ENCODE measurements around the gene KCNC3.
A peak's percentile ranks its signal among the peaks of the same experiment; 100 is the strongest.
"Not testable (repeated sequence)": the region's sequence is repeated elsewhere in the genome, so short reads cannot be mapped to it uniquely, and the experiment has no call there.

Gene KCNC3

DNA sequence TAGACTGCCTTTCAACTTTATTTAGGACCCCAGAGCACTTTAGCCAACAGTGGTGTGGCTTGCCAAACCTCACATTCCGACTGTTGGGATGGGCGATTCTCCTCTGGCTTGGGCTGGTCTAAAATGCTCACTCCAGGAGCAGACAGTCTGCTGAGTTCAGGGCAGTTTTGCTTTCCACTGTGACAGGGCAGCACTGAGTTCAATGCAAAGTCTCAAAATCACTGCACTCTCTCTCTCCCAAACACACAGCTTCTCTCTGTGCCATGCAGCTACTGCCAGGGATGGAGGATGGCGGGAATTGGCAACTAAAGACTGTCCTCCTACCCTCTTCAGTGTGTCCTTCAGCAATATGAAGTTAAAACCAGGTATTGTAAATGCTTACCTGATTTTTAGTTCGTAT lies 23.1 kb upstream of the KCNC3 start:
- no peak for DNase-seq

DNA sequence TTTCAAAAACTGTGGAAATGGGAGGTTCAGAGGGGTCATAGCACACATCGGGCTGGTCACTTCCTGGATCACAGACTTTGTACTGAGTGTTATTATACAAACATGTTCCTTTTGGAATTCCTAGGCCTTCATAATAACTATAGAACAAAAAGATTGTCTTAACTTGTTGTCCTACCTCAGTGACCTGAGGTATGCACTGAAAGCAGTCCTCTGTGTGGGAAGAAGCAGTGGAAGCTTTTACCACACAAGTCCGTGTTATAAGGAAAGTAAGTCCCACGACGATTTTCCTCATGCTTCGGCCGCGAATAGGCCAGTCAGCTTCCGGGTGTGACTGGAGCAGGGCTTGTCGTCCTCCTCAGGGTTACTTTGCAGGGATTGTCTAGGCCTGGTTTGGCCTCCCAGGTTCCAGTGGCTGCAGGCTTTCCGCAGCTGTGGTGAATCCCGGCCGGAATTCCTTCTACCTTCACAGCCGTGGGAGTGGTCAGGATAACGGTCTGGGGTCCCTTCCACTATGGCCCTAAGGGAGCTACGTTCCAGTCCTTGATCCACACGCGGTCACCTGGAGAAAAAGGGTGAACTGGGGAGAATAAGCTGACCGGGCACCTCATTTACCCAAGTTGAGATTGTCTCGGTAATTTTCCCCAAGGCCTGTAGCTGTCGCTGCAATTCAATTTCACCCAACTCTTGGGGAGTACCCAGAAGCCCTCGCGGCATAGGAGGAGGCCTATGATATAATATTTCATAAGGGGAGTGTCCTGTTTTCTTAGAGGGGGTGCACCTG lies 20.3 kb upstream of the KCNC3 start:
- DNase-seq, result no peak

DNA sequence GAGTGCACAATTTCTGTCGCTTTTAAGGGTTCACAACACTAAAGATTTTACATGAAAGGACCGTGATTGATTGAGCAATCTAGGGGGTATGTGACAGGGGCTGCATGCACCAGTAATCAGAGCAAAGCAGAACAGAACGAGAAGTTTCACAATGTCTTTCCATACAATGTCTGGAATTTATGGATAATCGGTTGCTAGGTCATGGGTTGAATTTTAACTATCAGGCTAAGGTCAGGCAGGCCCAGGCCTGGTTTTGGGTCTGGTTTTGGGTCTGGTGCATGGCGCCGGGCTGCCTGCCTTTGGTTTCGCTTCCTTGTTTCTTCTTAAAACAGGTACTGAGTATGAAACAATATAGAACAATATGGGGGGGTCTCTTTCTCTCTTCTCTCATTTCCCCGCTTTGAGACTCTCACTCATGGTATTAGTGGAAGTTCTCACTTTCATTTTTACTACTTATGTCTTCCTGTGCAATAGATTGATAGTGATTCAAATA lies 18.0 kb upstream of the KCNC3 start:
- not testable (repeated sequence) for DNase-seq

DNA sequence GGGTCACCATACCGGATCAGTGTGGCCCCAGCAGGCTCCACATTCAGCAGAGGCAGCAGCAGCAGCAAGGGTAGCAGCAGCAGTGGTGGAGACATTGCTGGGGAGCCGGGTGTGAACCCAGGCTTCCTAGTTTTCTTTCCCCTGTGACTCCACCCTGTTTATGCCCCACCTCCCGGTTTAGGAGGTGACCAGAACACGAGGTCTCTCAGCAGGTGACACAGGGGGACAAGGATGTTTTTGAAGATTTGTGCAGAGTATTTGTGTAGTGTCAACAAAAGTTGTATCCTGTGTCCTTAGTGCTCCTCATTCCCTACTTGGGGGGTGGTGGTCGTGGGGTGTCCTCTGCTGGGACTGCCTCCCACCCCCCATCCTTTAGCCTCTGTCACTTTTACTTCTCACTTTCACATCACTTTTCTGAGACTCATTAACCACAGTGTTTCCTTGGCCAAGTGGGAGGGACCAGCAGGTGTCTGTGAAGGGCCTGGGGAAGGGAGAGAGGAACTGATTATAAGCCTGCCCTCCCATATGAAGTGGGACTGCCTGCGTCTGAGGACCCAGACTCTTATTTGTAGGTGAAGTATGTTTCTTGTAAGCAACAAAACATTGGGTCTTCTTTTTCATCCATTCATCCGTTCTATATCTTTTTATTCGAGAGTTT lies 15.6 kb upstream of the KCNC3 start:
- no peak for DNase-seq

DNA sequence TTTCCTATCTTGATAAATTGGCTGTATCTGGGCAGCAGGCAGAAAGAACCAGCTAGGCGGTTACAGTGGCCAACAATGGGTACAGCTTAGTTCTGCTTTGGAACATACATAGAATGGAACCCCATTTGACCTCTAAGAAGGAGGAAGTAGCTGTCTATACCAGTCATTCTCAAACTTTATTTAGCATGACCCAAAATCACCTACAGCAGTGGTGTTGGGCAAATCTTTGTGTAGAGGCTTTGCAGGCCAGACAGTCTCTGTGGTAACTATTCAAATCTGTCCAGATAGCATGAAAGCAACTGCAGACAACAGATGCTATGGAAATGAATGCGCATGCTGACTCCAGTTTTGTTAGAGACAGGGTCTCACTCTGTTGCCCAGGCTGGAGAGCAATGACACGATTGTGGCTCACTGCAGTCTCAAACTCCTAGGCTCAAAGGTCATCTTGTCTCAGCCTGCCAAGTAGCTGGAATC lies 12.0 kb upstream of the KCNC3 start:
- no peak for DNase-seq

DNA sequence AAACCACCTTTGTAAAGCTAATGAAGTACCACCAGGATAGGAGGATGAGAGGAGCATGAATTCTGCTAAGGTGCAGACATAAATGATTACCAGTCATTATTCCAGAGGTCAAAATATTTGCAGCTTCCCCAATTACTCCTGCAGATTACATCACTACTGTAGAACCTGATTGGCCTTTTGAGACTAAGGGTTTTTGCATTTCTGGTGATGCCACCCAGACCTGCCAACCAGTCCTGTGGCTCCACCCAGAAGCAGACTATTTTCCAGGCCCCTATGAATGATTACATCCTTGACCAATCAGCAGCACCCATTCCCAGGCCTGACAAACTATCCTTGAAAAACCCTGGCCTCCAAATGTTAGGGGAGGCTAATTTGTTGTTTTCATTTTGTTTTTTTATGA lies 11.2 kb upstream of the KCNC3 start:
- no peak for DNase-seq

DNA sequence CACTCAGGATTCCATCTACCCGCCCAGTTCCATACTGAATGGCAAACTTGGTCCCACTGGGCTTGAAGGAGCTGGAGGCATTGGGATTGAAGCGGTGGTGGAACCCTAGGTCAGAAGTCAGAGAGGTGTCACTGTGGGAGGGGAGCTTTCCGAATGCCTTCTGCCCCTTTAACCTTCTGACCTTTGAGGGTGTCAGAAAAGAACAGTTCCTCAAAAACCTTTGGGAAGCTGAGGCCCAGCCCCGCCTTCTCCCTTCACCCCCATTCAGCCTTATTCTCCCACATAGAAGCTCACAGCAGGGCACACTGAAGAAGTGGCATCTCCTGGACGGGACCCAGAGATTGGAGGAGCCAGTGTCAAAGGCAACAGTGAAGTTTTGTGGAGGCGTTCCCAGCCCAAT lies 7.9 kb upstream of the KCNC3 start:
- not testable (repeated sequence) for DNase-seq

DNA sequence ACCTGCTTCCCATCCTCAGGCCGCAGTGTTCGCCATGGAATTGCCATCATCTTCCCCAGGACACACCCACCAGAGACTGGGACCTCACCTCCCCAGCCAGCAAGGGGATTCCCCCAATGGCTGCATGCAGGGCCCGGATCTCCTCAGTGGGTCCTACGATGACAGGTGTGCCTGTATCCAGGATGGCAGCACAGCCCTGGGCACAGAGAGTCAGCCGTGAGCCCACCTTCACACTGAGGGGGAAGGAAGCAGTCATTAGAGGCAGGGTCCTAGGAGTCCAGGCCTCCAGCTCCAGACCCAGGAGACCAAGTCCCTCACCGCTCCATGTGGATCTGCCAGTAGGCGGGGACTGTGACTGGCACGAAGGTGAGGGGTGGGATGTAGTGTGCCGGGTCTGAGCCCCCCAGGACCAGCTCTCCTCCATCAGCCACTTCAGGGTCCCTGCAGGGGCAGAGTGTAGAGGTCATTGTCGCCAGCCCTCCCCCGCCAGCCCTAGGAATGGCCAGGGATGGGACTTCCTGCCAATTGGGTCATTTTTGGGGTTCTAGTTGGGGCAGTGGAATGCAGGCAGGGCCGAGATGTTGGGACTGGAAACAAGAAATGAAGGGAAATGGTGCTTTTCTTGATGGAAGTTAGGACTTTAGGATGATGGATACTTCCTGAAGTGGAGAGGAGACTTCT lies 5.7 kb upstream of the KCNC3 start:
- DNase-seq, result no peak

DNA sequence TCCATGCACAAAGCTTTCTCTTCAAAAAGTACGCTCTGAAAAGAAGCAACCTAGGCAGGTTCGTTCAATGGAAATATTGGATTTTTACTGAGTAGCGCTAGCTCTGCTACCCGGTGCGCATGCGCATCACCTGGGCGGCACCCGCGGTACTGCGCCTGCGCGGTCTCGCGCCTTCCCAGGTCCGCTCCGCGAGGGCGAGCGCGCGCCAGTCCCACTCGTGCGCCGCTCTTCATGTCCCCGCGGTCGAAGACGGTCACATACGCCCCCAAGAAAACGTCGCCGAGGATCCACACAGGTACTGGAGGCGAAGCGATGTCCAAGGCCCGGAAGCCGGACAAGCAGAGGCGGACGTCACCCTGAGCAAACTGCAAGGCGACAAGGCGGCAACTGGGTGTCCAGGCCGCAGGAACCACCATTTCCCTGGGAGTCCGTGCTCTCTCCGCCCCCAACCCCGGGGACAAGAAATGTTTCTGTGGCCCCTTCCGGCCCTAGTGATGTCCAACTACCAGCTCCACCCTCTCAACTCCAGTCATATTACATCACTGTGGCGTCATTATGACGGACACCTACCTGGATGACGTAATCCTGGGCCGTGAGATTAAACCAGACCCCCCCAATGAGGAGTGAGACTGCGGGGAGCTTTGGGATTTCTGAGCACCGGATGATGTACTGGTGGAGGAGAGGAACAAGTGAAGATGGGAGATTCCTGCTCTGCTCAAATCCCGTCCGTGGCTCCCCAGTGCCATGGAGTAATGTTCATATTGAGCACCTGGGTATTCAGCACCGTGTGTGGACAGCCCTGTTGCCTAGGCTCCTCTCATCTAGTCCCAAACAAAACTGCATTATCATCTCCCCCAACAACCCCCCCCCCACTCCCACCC lies 4.8 kb upstream of the KCNC3 start:
- DNase-seq, result peak; percentile 68

DNA sequence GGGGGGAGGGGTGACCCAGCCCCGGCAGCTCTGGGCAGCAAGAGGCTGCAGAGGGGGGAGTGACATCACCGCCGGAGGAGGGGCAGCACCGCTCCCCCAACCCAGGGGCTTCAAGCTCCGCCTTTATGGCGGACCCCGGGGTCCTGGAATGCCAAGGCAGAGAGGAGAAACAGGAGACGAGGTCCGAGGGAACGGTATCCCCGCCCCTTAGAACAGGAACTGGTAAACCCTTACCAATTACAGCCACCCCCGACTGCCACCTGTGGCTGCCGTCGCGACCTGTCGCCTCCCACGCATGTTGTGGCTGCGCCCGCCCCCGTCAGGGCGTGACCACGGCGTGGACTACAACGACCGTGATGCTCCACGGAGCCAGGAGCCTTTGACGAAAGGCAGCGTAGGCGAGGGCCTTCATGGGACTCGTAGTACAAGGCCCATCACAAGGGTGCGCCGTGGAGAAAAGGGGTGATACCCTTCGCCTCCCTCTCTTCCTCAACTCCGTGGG lies 4.1 kb upstream of the KCNC3 start:
- DNase-seq, result peak; percentile 91

DNA sequence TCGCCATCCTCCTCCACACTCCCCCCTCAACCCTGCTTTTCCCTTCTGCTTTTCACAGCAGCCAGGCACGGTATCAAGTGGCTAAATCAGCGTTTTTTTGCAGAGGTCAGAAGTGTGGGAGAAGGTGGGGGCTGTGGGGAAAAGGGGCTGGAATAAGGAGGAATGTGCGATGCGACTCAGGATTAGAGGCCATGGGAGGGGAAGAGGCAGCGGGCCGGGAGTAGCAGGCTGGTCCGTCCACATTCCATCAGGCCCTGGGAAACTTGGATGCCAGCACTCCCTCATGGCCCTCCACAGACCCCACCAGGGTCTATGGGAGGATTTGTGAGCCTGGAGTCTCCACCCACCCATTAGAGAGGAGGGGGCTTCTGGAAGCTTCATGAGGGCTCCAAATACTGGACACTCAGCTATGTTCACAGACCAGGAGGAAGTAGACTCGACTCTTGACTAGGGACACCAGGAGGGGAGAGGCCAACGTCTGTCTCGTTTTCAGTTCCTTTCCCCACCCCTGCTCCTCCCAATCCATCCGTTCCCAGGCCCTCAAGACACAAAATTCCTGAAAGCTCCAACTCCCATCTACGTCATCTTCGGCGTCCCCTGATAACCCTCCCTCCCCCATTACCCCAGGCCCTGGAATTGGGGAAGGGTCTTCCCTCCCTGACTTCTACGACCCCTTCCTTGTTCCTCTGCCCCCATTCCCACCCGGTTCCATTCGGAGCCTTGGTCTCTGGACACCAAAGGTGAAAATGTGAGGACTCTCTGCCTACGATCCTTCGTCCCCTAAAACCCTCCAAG lies 3.3 kb upstream of the KCNC3 start:
- DNase-seq, result no peak

DNA sequence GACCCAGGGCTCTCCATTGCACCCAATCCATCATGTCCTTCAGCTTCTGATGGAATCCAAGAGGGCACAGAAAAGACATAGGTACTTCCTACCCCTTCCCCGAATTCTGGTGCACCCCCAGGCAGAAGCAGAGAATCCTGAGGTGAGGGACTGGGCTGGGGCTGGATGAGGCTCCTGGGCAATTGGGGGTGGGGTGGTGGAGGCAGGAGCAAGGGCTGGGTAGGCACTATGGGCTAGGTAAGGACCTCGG lies 2.7 kb upstream of the KCNC3 start:
- no peak for DNase-seq

DNA sequence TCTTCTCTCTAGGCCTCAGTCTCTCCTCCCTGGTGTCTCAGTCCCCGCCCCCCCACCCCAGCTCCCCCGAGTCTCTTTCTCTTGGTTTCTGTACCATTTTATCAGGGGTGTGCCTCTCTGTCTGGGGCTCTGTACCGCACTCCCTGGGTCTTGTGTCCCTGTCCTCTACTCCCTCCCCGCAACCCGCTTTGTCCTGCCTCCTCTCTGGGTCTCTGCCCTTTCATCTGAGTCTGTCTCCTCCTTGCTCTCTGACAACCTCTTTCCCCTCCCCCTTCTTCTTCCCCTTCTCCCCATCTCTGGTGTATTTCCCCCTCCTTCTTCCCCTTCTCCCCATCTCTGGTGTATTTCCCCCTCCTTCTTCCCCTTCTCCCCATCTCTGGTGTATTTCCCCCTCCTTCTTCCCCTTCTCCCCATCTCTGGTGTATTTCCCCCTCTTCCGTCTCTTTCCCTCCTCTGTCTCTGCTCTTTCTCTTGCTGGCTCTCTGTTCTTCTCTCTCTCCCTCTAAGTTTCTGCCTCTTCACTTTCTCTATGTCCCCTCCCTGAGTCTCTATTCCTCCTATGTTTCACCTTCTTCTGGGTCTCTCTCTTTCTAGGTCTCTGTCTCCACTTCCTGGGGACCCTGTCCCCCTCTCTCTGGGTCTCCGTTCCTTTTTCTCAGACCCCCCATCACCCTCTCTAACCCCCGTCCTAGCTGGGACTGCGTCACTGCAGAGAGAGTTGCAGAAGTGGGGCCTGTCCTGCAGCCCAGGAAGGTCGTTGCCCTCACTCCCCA lies 2.2 kb upstream of the KCNC3 start:
- DNase-seq, result no peak

DNA sequence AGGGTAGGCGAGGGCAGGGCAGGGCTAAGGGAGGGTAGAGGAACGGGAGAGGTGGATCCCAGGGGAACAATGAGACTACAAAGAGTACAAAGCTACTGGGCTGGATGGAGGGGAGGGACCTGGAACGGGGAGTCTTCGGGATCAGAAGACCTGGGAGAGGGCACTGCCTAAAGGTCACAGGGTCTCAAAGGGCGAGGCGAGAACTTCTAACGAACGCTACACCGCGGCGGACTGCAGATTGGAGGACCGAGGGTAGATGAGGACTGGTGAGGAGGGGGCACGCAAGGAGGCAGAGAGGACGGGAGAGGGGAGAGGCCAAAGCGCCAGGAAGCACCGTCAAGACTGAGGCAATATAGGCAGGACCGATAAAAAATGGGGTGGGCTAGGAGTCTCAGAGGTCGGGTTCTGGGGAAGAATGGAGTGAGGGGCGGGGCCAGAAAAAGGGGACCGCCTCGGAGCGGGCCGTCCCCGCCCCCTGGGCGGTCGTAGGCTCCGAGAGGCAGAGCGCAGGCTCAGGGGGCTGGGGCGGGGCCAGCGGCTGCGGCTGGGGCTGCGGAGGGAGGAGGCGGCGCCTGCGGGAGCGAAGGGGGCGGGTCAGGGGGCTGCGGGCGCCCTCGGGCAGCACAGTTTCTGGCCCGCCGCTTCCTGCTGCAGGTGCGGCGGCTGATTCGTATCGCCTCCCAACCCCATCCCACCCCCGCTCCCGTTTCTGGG lies 1.3 kb upstream of the KCNC3 start:
- DNase-seq, result peak; percentile 91

DNA sequence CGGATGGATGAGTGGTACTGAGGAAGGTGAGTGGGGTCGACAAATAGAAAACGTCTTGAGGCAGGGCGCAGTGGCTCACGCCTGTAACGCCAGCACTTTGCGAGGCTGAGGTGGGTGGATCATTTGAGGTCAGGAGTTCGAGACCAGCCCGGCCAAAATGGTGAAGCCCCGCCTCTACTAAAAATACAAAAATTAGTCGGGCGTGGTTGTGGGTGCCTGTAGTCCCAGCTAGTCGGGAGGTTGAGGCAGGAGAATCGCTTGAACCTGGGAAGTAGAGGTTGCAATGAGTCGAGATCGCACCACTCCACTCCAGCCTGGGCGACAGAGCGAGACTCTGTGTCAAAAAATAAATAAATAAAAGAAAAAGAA lies 733 bp upstream of the KCNC3 start:
- DNase-seq, result not testable (repeated sequence)

DNA sequence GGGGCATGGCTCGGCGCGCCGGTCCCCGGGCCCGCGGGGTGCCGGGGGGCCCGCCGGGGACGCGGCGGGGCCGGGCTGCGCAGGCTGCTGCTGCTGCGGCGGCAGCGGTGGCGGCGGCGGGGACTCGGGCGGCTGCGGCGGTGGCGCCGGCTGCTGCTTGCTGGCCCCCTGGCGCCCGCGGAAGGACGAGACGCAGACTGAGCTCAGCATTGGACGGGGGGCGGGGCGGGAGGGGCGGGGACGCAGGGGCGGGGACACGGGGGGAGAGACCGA lies 368 bp downstream of the KCNC3 start:
- no peak for DNase-seq

DNA sequence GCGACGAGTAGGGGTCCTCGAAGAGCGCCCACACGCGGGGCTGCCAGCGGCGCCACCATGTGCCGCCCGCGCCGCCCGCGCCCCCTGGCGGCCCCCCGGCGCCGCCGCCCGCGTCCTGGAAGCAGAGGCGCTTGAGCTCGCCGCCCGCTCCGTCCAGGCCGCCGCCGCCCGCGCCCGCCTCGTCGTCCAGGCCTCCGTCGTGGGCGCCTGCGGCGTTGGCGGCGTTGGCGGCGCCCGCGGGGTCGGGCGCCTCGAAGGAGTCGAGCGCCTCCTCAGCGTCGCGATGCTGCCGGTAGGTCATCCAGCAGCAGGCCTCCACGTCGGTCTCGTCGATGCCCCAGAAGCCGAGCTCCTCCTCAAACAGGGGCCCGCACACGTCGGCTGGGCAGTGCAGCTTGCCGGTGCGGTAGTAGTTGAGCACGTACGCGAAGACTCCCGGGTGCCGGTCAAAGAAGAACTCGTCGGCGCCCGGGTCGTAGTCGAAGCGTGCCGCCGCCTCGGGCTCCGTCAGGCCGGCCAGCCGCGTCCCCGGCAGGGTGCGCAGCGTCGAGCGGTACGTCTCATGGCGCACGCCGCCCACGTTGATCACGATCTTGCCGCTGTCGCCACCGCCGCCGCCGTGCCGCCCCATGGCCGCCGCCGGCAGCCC lies 829 bp downstream of the KCNC3 start:
- DNase-seq, result peak; percentile 29

DNA sequence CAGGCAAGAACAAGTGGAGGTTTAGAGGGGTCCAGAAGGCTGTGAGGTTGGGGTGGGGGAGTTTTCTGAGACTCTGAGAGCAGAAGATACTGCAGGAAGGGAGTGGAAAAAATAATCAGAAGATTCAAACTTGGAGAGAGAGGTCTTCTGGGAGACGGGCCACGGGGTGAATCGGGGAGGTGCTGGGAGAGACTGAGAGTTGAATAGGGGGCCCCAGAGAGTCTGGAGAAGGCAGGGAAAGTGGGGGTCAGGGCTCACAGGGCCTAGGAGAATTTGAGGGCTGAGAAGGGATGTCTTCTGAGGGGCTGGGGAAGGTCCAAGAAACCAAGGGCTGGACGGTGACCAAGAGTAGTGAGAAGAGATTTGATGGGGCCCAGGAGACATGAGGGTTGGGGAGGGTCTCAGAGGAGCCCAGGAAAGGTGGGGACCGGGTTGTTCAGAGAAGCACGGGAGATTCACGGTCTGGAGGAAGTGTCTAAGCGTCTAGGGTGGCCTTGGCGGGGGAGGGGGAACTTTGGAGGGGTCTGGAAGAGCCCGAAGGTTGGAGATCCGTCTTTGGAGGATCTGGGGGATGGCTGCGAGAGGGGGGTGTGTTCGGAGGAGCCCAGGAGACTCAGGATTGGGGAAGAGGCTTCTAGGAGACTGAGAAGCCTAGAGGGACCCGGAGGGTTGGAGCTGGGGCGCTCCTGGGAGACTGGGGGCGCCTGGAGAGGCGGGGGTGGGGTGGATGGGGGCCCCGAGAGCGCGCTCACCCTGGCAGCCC lies 1.5 kb downstream of the KCNC3 start:
- DNase-seq, result no peak

DNA sequence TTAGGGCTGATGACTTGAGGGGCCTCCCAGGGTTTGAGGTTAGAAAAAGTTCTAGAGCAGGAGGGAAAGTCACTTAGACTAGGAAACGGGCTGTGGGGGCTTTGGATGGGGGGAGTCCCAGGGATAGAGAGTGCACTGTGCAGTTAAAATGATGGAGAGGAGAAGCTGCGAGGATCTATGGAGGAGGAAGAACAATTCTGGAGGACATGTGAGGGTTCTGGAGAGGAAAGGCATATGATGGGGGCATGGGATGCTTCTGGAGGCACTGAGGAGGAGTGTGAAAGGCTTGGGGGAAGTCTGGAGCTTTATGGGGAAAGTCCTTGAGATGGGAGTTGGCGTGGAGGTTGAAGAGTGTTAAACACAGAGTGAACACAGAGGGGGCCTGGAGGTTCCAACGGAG lies 2.2 kb downstream of the KCNC3 start:
- no peak for DNase-seq
